Measurements from ENCODE around the gene TAF5L. TPM values are rescaled to one million over a fixed set of nuclear protein-coding genes. Genes with fewer than 3 reads are reported as not detected.

TAF5L gene
- total and polyA plus RNA-seq, 9 donors, result 7.6 to 19.8 (median 12.5) TPM

GRCh38 chr1:229664133-229664689 lies 38.3 kb upstream of the TAF5L start:
- intact Hi-C loops (cut with DNase I), result loop anchor here (5.0 to 10.0 kb wide), 4 partner anchors 201 to 643 kb away; partner anchors contain the start of gene GALNT2 (in 1 of the 4)
- WGBS, 3 donors, result 77 to 80% (median 77%) methylated on average over 9 of the region's 9 CpGs

GRCh38 chr1:229661897-229662296 lies 36.0 kb upstream of the TAF5L start:
- intact Hi-C loops (cut with DNase I), result loop anchor here (2.0 to 10.0 kb wide), 5 partner anchors 203 to 649 kb away; partner anchors contain the start of gene GALNT2 (in 1 of the 4)
- Histone ChIP-seq H3K9me3 (no peaks in the 10 kb centered on the region), H3K36me3 (no peaks in the 10 kb centered on the region), H3K27me3 (no peaks in the 10 kb centered on the region), H3K4me3 (no peak overlapping the region), H3K4me1 (ENCODE audit: insufficient read depth) (peaks cover 3% of the 10 kb centered on the region), H3K27ac (peak overlapping the region in 1 of 2 donors; percentile 49)
- WGBS, 3 donors, result 89 to 94% (median 91%) methylated on average over 8 of the region's 8 CpGs
- no peak for TF ChIP-seq CTCF (IDR thresholded peaks at IDR 0.05)
- no peak for TF ChIP-seq EP300 (IDR thresholded peaks at IDR 0.05)
- no peak for TF ChIP-seq POLR2A (IDR thresholded peaks at IDR 0.05)
- DNase-seq, result peak in 2 of 5 donors; percentile 30 to 33

More at GRCh38 chr1:229664133-229664689, 38.3 kb upstream of the TAF5L start:
- no peak overlapping the region for H3K27ac ChIP-seq
- DNase-seq, result peak in 1 of 5 donors; percentile 41
- H3K4me3 ChIP-seq, result no peak overlapping the region
- TF ChIP-seq EP300 (IDR thresholded peaks at IDR 0.05) (no peak), CTCF (IDR thresholded peaks at IDR 0.05) (no peak), POLR2A (IDR thresholded peaks at IDR 0.05) (no peak)
- H3K4me1 ChIP-seq (ENCODE audit: insufficient read depth), result peaks cover 3% of the 10 kb centered on the region
- no peaks in the 10 kb centered on the region for H3K27me3 ChIP-seq
- H3K36me3 ChIP-seq, result no peaks in the 10 kb centered on the region
- no peaks in the 10 kb centered on the region for H3K9me3 ChIP-seq

GRCh38 chr1:229661022-229661877 lies 35.3 kb upstream of the TAF5L start:
- Histone ChIP-seq H3K27ac (peak overlapping the region in 1 of 2 donors; percentile 49), H3K4me3 (no peak overlapping the region), H3K4me1 (ENCODE audit: insufficient read depth) (peaks cover 3% of the 10 kb centered on the region), H3K36me3 (no peaks in the 10 kb centered on the region), H3K9me3 (no peaks in the 10 kb centered on the region), H3K27me3 (no peaks in the 10 kb centered on the region)
- peak; percentile 84 to 90 (median 89) for DNase-seq
- 34 to 46% (median 45%) methylated on average over 19 of the region's 19 CpGs for WGBS, 3 donors
- no peak for TF ChIP-seq EP300 (IDR thresholded peaks at IDR 0.05)
- TF ChIP-seq CTCF (IDR thresholded peaks at IDR 0.05), result peak; percentile 80 to 94 (median 92)
- TF ChIP-seq POLR2A (IDR thresholded peaks at IDR 0.05), result no peak
- intact Hi-C loops (cut with DNase I), result loop anchor here (2.0 to 10.0 kb wide), 5 partner anchors 204 to 650 kb away; partner anchors contain the start of gene GALNT2 (in 1 of the 4)

GRCh38 chr1:229657993-229658755 lies 32.3 kb upstream of the TAF5L start:
- DNase-seq, result no peak
- Histone ChIP-seq H3K4me1 (ENCODE audit: insufficient read depth) (peaks cover 3% of the 10 kb centered on the region), H3K27ac (no peak overlapping the region), H3K27me3 (no peaks in the 10 kb centered on the region), H3K9me3 (no peaks in the 10 kb centered on the region), H3K4me3 (no peak overlapping the region), H3K36me3 (no peaks in the 10 kb centered on the region)
- WGBS, 3 donors, result 90 to 100% (median 96%) methylated on average over 2 of the region's 2 CpGs
- intact Hi-C loops (cut with DNase I), result no loop called here
- TF ChIP-seq EP300 (IDR thresholded peaks at IDR 0.05) (no peak), CTCF (IDR thresholded peaks at IDR 0.05) (no peak), POLR2A (IDR thresholded peaks at IDR 0.05) (no peak)
